ENCODE results near the gene KIF5B. TPM values are rescaled to one million over a fixed set of nuclear protein-coding genes. Genes with fewer than 3 reads are reported as not detected.

Gene KIF5B
- total and polyA plus RNA-seq, 4 donors, result 12.2 to 42.0 (median 22.9) TPM

DNA sequence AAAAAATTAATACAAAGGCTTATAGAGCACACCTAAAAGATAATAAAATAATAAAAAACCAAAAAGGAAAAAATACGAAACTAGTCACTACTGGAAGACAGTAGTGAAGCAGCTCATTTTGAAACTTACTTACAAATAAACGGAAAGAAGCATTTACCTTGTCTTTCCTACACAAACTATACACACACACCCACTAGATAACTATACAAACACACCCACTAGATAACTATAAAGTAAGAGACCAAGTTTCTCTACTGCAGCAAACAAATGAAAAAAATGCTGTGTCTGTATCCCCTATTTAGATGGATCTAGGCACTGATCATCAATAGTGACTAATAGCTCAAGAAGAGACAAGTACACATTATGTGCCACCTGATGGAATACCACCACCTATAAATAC is 49.2 kb downstream of the KIF5B start:
- H3K27ac ChIP-seq (ENCODE audit: low read depth in 1 of 2, low read length in 2 of 2), result no peak overlapping the region
- peaks cover 0 to 3% (median 0%) of the 10 kb centered on the region in 4 donors for H3K4me1 ChIP-seq (ENCODE audit: control insufficient read depth in 4 of 4, insufficient read depth in 4 of 4, low read length in 3 of 4)
- H3K9me3 ChIP-seq (ENCODE audit: control insufficient read depth in 4 of 4, low read length in 3 of 4), result no peaks in the 10 kb centered on the region
- H3K4me3 ChIP-seq (ENCODE audit: low read depth in 1 of 3, low read length in 3 of 3), result no peak overlapping the region
- no peaks in the 10 kb centered on the region for H3K27me3 ChIP-seq (ENCODE audit: control insufficient read depth in 4 of 4, insufficient read depth in 4 of 4, low read length in 3 of 4)
- WGBS, result 85% methylated on average over 2 of the region's 2 CpGs
- peaks cover 0 to 24% (median 20%) of the 10 kb centered on the region in 4 donors for H3K36me3 ChIP-seq (ENCODE audit: control insufficient read depth in 4 of 4, insufficient read depth in 3 of 4, low read depth in 1 of 4, low read length in 3 of 4)
- TF ChIP-seq, protein P1, sequence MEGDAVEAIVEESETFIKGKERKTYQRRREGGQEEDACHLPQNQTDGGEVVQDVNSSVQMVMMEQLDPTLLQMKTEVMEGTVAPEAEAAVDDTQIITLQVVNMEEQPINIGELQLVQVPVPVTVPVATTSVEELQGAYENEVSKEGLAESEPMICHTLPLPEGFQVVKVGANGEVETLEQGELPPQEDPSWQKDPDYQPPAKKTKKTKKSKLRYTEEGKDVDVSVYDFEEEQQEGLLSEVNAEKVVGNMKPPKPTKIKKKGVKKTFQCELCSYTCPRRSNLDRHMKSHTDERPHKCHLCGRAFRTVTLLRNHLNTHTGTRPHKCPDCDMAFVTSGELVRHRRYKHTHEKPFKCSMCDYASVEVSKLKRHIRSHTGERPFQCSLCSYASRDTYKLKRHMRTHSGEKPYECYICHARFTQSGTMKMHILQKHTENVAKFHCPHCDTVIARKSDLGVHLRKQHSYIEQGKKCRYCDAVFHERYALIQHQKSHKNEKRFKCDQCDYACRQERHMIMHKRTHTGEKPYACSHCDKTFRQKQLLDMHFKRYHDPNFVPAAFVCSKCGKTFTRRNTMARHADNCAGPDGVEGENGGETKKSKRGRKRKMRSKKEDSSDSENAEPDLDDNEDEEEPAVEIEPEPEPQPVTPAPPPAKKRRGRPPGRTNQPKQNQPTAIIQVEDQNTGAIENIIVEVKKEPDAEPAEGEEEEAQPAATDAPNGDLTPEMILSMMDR (IDR thresholded peaks at IDR 0.05; ENCODE audit: low read depth, low read length, missing input control), result no peak
- TF ChIP-seq TAF1 (conservative IDR thresholded peaks at IDR 0.05) (no peak), SP1 (IDR thresholded peaks at IDR 0.05) (no peak), JUND (IDR thresholded peaks at IDR 0.05) (no peak), NR2F2 (IDR thresholded peaks at IDR 0.05) (no peak), HNF4G (IDR thresholded peaks at IDR 0.05) (no peak), EGR1 (IDR thresholded peaks at IDR 0.05; ENCODE audit: low read depth in 2 of 2) (no peak), FOXA1 (IDR thresholded peaks at IDR 0.05) (no peak), HNF4A (conservative IDR thresholded peaks at IDR 0.05) (no peak), RAD21 (IDR thresholded peaks at IDR 0.05) (no peak), FOXA2 (IDR thresholded peaks at IDR 0.05) (no peak), RXRA (IDR thresholded peaks at IDR 0.05) (no peak), YY1 (IDR thresholded peaks at IDR 0.05) (no peak)
- TF ChIP-seq, protein P2, sequence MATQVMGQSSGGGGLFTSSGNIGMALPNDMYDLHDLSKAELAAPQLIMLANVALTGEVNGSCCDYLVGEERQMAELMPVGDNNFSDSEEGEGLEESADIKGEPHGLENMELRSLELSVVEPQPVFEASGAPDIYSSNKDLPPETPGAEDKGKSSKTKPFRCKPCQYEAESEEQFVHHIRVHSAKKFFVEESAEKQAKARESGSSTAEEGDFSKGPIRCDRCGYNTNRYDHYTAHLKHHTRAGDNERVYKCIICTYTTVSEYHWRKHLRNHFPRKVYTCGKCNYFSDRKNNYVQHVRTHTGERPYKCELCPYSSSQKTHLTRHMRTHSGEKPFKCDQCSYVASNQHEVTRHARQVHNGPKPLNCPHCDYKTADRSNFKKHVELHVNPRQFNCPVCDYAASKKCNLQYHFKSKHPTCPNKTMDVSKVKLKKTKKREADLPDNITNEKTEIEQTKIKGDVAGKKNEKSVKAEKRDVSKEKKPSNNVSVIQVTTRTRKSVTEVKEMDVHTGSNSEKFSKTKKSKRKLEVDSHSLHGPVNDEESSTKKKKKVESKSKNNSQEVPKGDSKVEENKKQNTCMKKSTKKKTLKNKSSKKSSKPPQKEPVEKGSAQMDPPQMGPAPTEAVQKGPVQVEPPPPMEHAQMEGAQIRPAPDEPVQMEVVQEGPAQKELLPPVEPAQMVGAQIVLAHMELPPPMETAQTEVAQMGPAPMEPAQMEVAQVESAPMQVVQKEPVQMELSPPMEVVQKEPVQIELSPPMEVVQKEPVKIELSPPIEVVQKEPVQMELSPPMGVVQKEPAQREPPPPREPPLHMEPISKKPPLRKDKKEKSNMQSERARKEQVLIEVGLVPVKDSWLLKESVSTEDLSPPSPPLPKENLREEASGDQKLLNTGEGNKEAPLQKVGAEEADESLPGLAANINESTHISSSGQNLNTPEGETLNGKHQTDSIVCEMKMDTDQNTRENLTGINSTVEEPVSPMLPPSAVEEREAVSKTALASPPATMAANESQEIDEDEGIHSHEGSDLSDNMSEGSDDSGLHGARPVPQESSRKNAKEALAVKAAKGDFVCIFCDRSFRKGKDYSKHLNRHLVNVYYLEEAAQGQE (IDR thresholded peaks at IDR 0.05), result no peak
- TF ChIP-seq, protein P3, sequence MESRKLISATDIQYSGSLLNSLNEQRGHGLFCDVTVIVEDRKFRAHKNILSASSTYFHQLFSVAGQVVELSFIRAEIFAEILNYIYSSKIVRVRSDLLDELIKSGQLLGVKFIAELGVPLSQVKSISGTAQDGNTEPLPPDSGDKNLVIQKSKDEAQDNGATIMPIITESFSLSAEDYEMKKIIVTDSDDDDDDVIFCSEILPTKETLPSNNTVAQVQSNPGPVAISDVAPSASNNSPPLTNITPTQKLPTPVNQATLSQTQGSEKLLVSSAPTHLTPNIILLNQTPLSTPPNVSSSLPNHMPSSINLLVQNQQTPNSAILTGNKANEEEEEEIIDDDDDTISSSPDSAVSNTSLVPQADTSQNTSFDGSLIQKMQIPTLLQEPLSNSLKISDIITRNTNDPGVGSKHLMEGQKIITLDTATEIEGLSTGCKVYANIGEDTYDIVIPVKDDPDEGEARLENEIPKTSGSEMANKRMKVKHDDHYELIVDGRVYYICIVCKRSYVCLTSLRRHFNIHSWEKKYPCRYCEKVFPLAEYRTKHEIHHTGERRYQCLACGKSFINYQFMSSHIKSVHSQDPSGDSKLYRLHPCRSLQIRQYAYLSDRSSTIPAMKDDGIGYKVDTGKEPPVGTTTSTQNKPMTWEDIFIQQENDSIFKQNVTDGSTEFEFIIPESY (IDR thresholded peaks at IDR 0.05), result no peak
- TF ChIP-seq, protein P4, sequence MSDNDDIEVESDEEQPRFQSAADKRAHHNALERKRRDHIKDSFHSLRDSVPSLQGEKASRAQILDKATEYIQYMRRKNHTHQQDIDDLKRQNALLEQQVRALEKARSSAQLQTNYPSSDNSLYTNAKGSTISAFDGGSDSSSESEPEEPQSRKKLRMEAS (IDR thresholded peaks at IDR 0.05), result no peak
- TF ChIP-seq, protein P5, sequence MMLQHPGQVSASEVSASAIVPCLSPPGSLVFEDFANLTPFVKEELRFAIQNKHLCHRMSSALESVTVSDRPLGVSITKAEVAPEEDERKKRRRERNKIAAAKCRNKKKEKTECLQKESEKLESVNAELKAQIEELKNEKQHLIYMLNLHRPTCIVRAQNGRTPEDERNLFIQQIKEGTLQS (IDR thresholded peaks at IDR 0.05), result no peak
- no peak overlapping the region for H3K9ac ChIP-seq (ENCODE audit: low read depth in 1 of 2, low read length in 2 of 2)
- DNase-seq (ENCODE audit: low spot score), result no peak

DNA sequence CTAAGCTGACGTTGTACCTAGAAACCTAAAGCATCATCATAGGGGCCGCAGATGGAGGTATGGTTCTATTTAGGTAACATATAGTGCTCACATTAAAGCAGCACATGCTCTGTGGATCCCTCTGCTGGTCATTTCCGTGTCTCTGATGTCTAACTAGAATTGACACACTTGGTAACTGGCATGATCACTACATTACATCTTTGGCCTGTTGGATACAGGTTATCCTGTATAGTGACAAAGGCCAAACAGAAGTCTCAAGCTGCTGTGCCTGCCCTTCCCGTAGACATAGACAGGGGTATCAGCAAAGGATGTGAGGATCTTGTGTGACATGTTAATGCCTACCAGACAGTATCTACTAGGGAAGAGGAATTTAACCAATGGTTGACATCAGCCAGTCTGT is 51.2 kb downstream of the KIF5B start:
- no peak for DNase-seq (ENCODE audit: low spot score)
- no peak overlapping the region for H3K9ac ChIP-seq (ENCODE audit: low read depth in 1 of 2, low read length in 2 of 2)
- H3K9me3 ChIP-seq (ENCODE audit: control insufficient read depth in 4 of 4, low read length in 3 of 4), result no peaks in the 10 kb centered on the region
- H3K4me3 ChIP-seq (ENCODE audit: low read depth in 1 of 3, low read length in 3 of 3), result no peak overlapping the region
- no peaks in the 10 kb centered on the region for H3K27me3 ChIP-seq (ENCODE audit: control insufficient read depth in 4 of 4, insufficient read depth in 4 of 4, low read length in 3 of 4)
- H3K27ac ChIP-seq (ENCODE audit: low read depth in 1 of 2, low read length in 2 of 2), result no peak overlapping the region
- 69% methylated on average over 4 of the region's 4 CpGs for WGBS
- H3K4me1 ChIP-seq (ENCODE audit: control insufficient read depth in 4 of 4, insufficient read depth in 4 of 4, low read length in 3 of 4), result peaks cover 0 to 3% (median 0%) of the 10 kb centered on the region in 4 donors
- peaks cover 0 to 11% (median 9%) of the 10 kb centered on the region in 4 donors for H3K36me3 ChIP-seq (ENCODE audit: control insufficient read depth in 4 of 4, insufficient read depth in 3 of 4, low read depth in 1 of 4, low read length in 3 of 4)
- TF ChIP-seq EGR1 (IDR thresholded peaks at IDR 0.05; ENCODE audit: low read depth in 2 of 2) (no peak), SP1 (IDR thresholded peaks at IDR 0.05) (no peak), HNF4A (conservative IDR thresholded peaks at IDR 0.05) (no peak), RXRA (IDR thresholded peaks at IDR 0.05) (no peak), GABPA (IDR thresholded peaks at IDR 0.05 in 1 of 2, conservative IDR thresholded peaks at IDR 0.05 in 1 of 2) (no peak), RAD21 (IDR thresholded peaks at IDR 0.05) (peak; percentile 53 to 67)
- TF ChIP-seq, protein P5 (IDR thresholded peaks at IDR 0.05), result no peak
- TF ChIP-seq, protein P4 (IDR thresholded peaks at IDR 0.05), result no peak
- TF ChIP-seq, protein P3 (IDR thresholded peaks at IDR 0.05), result no peak

Measured in liver (tissue), 9 donors.